SKM-1 treated with dmso at 0.1 percent for 144 hours (cell line): Measurements from ENCODE around the gene LEMD1.

Experiments
- DNase-seq: peaks from one replicate; lab custom pipeline; 2025; ENCODE audit not compliant: unreplicated experiment; lab: John Stamatoyannopoulos, UW

The LEMD1 gene

DNA sequence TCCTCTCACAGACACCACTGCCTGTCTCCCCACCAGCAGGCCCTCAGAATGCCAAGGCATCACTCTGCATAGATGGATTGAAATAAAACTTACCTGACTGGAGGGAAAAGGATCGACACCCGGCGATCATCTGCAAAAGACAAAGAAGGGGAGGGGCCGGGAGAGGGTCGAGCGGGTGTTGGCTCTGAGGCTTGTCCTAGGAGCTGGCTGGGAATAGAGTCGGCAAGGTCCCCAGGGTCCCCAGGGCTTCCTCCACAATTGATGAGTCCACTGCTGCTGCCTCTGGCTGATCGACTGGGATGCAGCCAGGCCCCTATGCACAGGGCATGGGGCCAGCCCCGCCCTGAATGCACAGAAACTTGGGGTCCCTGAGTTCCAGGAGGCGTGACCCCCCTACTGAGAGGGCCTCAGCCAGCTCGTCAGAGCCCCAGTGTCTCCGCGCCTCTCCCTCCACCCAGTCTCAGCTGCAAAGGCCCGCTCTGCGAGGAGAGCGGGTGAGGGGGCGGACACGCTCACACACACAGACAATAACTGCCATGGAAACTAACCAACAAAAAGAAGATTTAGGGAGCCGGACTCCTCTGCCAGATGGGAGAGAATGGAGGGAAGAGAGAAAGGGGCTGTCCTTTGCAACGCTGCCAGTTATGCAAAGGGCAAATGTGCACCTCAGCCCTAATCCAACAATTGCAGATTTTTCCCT is 65.3 kb downstream of the LEMD1 start, which contains the start of gene KLHDC8A:
Gene KLHDC8A (minus strand): TSS at position 483 of the 700 bp plus-strand sequence. CDS start 13,318 bp downstream, outside the sequence.
- DNase-seq = no peak

DNA sequence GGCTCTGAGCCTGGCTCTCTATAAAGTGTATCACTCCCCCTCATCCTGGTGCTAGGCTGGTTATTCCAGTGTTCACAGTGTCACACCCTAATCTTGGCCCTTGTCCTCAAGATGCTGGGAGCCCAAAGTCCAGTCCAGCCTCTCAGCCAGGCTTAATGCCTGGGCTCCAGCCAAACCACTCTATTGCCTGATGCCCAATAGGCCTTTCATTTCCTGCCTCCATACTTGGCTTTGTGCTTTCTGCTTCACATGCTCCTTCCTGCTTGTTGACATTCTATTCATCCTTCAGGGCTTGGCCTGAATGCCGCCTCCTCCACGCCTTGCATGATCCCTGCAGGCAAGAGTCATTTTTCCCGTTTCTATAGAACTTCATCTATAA is 66.8 kb downstream of the LEMD1 start:
- DNase-seq = no peak

DNA sequence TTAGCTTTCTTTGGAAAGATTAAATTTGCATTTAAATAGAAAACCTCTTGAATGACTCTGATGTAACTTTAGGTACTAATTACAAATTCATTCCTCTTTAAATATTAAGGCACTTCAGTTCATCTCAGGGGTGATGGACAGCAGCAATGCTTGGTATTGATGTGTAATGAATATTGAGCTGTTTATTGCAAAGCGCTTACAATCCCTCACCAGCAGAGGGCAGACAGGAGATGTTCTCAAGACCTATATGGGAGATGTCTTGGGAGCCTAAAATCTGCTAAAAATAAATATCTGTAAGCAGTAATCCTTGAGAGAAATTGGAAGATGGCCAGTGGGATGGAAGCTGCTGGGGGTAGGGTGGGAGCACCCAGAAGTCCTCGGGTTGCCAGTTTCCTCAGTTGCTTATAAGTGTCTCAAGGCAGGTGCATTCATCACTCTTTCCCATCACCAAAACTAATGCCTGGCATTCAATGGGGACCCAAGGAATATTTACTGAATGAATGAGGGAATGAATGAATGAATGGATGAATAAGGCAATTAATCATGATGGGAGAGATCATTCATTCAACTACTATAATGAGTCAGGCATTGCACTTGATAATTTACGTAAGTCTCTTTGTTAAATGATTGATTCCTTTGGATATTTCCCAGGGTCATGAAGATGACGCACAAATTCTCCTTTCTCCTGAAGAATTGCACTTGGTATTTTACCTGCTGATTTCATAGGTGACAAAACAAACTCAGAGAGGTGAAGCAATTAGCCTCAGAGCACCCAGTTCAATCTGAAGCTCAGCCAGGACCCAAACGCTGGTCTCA is 67.4 kb downstream of the LEMD1 start:
- peak; percentile 64 for DNase-seq

DNA sequence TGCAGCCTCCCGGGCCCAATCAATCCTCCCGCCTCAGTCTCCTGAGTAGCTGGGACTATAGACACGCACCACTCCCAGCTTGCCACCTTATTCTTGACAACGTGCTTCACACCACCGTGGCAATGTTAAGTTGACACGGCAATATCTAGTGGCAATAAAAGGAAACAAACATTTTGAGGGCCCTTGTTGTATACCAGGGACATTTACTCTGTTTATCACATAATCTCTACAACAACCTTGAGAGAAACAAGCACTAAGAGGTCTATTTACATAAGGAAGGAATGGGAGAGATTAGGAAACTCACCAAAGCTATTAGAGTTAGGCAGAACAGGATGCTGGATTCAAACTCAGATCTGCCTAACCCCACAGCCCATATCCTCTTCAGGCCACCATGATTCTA is 68.2 kb downstream of the LEMD1 start:
- no peak for DNase-seq

DNA sequence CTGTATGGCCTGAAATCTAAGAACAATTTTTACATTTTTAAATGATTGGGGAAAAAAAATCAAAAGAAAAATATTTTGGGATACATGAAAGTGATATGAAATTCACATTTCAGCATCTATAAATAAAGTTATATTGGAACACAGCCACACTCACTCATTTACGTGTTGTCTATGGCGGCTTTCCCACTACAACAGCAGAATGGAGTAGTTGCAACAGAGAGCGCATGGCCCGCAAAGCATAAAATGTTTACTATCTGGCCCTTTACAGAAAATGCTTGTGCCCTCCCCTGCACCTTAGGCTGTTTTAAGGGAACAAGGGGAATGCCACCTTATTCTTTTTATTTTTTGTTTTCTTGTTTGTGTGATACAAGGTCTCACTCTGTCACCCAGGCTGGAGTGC is 68.7 kb downstream of the LEMD1 start:
- DNase-seq = no peak

DNA sequence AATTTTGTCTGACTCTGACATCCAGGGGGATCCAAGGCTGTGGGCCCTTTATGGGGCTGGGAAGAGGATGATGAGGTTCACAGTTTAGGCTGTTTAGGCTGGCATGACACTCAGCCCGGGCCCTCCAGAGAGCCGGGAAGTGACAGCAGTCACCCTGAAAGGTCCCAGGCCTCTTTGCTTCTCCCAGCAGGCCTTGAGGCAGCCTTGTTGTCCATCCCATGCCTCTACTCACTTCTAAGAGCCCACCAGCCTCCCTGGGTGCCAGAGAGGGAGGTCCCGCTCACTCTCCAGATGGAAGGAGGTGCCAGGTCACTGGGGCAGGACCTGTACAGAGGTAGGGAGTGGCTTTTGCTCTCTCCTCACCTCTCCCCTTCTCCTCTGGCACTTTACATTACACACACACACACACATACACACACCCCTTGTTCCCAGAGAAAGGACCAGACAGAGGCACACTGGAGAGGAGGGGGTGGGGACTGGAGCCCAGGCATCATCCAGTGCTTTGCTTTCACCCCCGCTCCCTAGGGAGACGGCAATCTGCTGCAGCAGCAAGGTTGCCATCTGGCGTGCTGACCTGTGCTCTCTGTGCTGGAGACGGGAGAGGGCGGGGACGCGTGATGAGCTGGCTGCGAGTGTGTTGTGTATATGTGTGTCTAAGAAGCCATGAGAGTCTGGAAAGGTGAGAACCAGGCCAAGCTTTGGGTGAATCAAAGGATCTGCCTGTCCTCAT is 69.7 kb downstream of the LEMD1 start:
- no peak for DNase-seq

DNA sequence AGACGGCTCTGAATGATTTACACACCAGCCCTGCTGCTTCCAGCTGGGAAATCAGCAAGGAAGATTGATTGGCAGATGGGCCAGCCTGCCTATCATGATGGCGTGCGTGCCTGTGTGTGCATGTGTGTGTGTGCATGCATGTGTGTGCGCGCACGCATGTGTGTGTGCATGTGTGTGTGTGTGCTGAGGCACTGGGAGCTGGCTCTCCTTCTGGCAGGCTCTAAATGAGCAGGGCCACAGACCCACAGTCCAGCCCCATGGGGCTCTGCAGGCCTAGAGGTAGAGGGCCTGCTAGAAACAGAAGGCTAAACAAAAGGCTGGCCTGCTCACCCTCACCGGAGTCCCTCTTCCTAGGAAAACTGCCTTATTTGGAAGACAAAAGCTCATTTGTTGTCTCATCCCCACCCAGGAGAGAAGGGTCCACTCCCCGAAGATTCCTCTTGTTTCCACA is 71.1 kb downstream of the LEMD1 start:
- DNase-seq = no peak

DNA sequence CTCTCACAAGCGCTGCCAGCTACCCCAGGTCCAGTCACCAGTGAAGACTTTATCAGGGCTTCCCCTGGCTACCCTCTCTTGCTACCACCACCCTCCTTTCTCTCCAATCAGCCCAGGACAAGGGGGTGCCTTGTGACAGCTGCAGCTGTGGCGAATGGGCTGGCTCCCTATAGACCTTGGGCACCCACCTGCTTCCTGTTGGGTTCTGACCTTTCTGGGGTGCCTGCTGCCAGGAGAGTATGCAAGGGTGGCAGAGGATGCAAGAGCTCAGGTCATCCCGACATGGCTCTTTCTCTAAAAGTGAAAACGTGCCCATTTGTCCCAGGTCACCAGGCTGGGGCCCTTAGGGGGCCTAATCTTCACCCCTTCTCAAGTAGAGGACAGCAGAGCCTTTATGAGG is 71.7 kb downstream of the LEMD1 start:
- DNase-seq = no peak

DNA sequence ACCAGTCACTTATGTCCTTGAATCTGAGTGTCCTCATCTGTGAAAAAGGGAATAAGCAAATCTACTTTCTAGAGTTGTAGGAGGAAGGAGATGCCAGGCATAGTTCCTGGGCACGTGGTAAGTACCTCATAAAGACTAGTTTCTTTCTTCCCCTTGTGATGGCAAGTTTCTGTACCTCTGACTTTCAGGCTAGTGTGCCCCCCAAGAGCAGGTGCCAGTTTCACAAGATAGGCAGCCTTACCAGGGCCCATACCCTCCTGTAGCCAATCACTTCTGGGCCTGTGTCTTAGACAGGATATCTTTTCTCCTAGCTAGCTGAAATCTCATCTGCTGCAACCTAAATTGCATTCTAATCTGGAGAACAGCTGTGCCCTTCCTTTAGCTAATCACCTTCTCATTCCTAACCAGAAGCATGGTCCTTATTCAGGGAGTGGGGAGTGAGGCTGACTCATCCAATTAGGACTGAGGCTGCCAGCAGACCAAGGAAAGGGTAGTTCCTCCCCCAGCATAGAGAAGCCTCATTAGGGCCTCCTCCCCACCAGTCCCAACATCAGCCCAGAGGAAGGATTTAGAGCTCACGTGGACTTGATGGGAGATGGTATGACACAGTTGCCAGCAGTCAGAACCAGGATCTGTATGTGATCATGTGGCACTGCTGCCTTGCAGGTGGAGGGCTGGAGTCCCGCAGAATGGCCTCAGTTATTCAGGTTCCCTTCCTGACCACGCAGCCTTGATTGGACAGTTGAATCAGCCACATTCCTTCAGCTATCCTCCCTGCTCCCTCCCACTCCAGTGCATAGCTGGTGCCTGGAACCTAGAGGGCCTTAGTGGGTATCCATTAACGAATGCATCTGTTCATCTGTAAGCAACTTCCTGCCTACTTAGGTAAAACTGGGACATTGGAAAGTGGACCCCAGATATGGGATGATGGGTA is 73.0 kb downstream of the LEMD1 start:
- DNase-seq = no peak

DNA sequence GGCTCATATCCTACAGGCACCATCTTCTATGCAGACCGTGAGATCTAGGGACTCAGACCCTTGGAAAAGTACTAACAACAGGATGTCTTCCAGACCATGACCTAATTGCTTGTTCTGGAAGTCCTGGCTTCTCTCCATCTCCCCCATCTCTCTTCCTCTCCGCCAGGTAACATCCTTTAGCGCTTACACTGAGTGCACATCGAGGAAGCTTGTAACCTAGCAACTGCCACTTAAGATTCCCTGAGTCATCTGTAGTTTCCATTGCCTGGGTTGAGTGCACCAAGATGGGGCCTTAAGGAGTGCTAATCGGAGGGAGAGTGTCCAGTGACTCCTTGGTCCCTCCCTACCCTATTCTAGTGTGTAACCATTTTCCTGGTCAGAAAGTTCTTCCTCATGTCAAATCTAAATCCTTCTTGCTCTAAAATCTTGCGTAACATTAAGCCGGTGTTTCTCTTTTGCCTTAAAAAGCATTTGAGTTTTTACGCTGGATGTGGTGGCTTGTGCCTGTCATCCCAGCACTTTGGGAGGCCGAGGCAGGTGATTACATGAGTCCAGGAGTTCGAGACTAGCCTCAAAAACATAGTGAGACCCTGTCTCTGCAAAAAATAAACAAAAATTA is 74.8 kb downstream of the LEMD1 start:
- DNase-seq = no peak

DNA sequence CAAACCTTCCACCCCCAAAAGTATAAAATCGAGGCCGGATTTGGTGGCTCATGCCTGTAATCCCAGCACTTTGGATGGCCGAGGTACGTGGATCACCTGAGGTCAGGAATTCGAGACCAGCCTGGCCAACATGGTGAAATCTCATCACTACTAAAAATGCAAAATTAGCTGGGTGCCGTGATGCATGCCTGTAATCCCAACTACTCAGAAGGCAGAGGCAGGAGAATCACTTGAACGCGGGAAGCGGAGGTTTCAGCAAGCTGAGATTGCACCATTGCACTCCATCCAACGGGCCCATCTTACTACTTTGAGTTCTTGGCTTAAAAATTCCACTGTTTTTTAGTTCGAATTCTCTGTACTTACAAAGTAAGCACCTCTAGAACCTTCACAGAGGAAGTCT is 76.1 kb downstream of the LEMD1 start:
- DNase-seq = no peak

DNA sequence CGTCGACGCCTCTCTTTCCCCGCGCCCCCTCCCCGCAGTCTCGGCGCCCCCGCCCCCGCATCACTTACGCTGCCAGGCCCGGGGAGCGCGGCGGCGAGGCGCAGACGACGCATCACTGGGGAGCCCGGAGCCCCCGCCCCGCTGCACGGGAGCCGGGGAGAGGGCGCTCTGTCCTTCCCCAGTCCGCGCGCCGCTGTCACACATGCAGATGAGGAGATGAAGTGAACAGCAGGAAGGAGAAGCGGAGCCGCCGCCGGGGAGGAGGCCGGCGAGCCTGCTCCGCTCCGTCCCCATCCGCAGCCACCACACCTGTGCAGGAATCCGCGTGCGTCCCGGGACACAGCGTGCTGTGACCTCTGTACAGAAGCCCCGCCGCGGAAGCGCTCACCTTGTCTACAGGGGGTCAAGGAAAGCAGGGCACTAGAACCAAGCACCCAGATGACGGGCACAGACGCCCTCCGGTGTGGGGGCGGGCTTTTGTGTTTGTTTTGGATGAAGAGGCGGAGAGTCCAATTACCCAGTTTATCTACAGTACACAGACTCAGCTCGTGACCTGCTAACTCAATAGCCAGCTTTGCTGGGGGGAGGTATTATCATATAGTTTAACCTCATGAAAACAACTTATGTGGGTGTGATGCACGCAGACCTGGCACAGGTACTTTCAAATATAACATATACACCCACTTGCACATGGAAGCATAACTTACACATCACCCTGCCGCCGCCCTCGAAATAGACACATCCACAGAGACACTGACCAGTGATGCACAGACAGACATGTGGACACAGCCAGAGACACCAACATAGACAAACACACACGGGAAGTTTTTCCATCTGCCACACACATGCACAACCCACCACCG is 77.6 kb downstream of the LEMD1 start:
- no peak for DNase-seq

DNA sequence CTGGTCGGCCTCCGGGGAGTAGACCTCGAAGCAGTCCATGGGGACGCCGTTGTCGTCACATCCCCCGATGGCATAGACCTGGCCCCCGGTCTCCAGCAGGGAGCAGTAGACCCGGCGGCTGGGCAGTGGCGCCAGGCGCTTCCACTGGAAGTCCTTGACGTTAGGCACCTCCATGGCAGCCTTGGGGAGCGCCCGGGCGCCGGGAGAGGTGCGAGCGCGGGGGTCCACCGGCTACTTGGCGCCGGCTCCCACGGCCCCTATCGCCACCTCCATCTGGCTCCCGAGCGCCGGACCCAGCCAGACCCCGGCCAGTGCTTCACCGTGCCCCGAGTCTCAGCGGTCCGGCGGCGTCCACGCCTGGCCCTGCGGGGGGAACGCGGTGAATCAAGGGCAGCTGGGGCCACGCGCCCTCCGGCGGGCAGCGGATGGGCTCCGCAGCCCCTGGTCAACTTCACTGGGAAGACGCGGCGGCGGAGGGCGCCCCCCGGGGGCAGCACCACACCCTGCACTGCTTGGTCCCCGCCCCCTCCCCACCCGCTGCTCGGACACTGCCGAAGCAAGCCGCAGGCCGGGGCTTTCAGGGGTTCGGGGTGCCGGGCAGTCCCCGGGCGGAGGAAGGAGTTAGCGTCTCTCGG is 78.3 kb downstream of the LEMD1 start:
- DNase-seq = no peak

DNA sequence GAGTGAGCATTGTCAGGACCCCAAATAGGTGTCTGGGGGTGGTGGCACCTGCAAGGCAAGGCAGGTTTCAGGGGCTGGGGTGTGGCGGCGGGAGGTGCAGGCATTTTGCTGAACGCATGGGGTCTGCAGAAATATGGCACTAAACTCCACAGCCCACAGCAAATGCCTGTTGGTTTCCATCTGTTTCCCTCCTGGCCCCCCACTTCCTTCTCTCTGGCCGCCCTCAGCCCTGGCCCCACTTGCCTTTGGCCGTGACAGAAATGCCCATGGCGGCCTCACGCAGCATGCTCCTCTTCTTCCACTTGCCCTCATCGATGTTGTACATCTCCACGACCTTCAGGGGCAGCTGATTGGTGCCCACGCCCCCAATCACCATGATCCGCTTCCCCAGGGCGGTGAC is 78.9 kb downstream of the LEMD1 start:
- no peak for DNase-seq

DNA sequence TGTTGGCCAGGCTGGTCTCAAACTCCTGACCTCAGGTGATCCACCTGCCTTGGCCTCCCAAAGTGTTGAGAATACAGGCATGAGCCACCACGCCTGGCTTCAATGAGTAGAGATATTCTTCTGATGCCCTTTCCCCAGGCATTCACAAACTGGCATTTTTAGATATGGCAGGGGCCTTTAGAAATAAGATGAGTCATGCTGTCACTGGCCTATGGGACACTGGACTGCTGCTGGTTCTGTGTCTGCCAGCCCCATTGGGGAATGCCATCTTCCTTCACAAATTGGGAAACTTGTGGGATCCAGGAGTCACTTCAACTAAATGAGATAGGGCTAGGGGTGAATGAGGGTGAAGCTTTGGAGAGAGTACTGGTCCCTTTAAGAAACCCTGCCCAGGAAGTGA is 81.2 kb downstream of the LEMD1 start:
- no peak for DNase-seq

DNA sequence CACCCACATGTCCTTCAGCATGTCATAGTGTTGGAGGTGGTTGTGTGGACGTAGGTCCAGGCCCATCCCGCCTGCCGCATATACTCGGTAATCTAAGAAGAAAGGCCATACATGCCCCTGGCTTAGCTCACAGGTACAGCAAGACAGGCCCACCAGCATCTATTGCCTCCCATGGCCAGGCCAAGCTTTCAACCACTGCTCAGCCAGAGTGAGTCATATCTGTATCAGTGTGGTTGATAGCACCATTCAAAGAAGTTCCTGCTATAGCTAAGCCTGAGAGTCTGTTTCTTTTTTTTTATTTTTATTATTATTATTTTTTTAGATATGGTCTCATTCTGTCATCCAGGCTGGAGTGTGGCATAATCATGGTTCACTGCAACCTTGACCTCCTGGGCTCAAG is 82.1 kb downstream of the LEMD1 start:
- DNase-seq = no peak

DNA sequence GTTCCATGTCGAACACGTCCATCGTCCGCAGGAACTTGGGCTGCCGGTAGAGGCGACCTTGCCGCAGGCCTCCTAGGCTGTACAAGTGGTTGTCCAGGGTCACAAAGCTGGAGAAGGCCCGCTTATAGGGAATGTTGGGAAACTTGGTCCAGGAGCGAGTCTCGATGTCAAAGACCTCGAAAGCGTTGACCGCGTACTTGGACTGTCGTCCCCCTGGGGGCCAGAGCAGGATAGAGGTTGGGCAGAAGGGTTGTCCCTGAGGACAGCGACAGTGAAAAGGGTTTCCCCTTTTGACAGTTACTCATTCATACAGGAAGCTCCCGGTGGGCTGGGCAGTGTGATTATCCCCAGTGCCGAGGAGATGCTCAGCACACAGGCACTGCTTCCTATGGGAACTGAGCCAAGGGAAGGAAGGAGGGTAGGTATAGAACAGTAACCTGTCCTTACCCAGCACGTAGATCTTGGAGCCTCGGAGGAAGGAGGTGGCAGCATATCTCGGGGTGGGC is 82.6 kb downstream of the LEMD1 start:
- DNase-seq = no peak

DNA sequence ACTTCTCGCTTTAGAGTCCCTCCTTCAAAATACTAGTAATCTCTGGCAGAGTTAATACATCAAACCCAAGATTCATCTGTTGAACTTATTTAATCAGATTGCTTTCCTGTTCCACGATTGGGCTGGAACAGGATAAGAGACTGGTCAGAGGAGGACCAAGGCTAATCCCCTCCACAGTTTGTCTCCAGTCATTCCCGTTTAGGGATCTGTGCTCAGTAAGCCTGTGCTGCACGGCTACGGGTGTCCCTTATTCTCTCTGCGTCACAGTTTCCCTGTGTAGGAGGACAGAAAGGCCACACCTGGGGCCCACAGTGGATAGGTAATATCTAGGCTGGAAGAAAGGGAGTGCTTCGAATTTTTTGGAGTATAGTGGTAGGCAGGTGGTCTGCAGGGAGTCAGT is 83.8 kb downstream of the LEMD1 start:
- DNase-seq = no peak

DNA sequence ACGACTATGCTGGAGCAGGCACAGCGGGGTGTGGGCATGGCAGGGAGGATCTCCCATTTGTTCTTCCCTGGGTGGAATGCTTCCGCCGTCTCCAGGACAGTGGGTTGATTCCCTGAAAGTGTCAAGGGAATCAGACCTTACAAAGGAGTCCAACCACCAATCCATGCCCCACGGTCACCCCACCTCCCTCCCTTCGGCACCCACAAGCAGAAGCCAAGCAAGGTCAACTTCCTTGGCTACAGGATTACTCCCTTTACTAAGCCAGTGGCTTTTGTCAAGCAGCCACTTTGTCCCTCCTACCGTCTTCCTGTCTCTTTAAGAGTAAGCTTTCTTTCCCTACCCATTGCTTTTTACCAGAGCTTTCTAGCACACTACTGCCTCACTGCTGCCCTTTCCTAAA is 84.4 kb downstream of the LEMD1 start:
- no peak for DNase-seq
